ENCODE measurements around the gene UBL7.
A peak's percentile ranks its signal among the peaks of the same experiment; 100 is the strongest.
"Not testable (repeated sequence)": the region's sequence is repeated elsewhere in the genome, so short reads cannot be mapped to it uniquely, and the experiment has no call there.

Gene UBL7

GRCh38 chr15:74463634-74464033 is 2.7 kb upstream of the UBL7 start:
- DNase-seq (ENCODE audit: low read depth, low spot score): no peak

- peak; percentile 44 for DNase-seq (ENCODE audit: low read depth, low spot score)
Measured at GRCh38 chr15:74461847-74462511, 1.0 kb upstream of the UBL7 start.

- no peak for DNase-seq (ENCODE audit: low read depth, low spot score)
Measured at GRCh38 chr15:74460298-74460697, 662 bp downstream of the UBL7 start.

- DNase-seq (ENCODE audit: low read depth, low spot score): not testable (repeated sequence)
Measured at GRCh38 chr15:74459798-74460197, 1.2 kb downstream of the UBL7 start.

- DNase-seq (ENCODE audit: low read depth, low spot score): no peak
Measured at GRCh38 chr15:74458473-74458872, 2.5 kb downstream of the UBL7 start.

- DNase-seq (ENCODE audit: low read depth, low spot score): not testable (repeated sequence)
Measured at GRCh38 chr15:74457036-74457435, 3.9 kb downstream of the UBL7 start.

GRCh38 chr15:74454764-74455500 is 6.0 kb downstream of the UBL7 start:
- DNase-seq (ENCODE audit: low read depth, low spot score): no peak

- no peak for DNase-seq (ENCODE audit: low read depth, low spot score)
Measured at GRCh38 chr15:74453925-74454763, 6.8 kb downstream of the UBL7 start.

GRCh38 chr15:74451861-74452835 is 8.8 kb downstream of the UBL7 start:
- no peak for DNase-seq (ENCODE audit: low read depth, low spot score)

- DNase-seq (ENCODE audit: low read depth, low spot score): no peak
Measured at GRCh38 chr15:74451322-74451721, 9.6 kb downstream of the UBL7 start.

- DNase-seq (ENCODE audit: low read depth, low spot score): no peak
Measured at GRCh38 chr15:74449643-74450205, 11.2 kb downstream of the UBL7 start.

- DNase-seq (ENCODE audit: low read depth, low spot score): no peak
Measured at GRCh38 chr15:74449095-74449494, 11.9 kb downstream of the UBL7 start.

GRCh38 chr15:74445816-74446763 is 14.9 kb downstream of the UBL7 start:
- DNase-seq (ENCODE audit: low read depth, low spot score): no peak

- DNase-seq (ENCODE audit: low read depth, low spot score): no peak
Measured at GRCh38 chr15:74444106-74445062, 16.6 kb downstream of the UBL7 start.

- no peak for DNase-seq (ENCODE audit: low read depth, low spot score)
Measured at GRCh38 chr15:74443100-74443909, 17.7 kb downstream of the UBL7 start.

- no peak for DNase-seq (ENCODE audit: low read depth, low spot score)
Measured at GRCh38 chr15:74442604-74443003, 18.4 kb downstream of the UBL7 start.

- DNase-seq (ENCODE audit: low read depth, low spot score): no peak
Measured at GRCh38 chr15:74442063-74442462, 18.9 kb downstream of the UBL7 start.
